Stimulated activated CD8-positive, alpha-beta memory T cell treated with anti-CD3 and anti-CD28 coated beads, Interleukin-7, amount 100 ng/mL, for 24 hours (primary cell): ENCODE data around the gene MAGOHB.
"Not testable (repeated sequence)": the region's sequence is repeated elsewhere in the genome, so short reads cannot be mapped to it uniquely, and the experiment has no call there.

Experiments
- DNase-seq: peaks from one replicate; pipeline ENCODE4 v3.0.0-alpha.2; 2020; ENCODE audit warnings: low read depth

Gene MAGOHB

GRCh38 chr12:10612110-10612509, 1.3 kb downstream of the MAGOHB start:
- DNase-seq = no peak

DNA sequence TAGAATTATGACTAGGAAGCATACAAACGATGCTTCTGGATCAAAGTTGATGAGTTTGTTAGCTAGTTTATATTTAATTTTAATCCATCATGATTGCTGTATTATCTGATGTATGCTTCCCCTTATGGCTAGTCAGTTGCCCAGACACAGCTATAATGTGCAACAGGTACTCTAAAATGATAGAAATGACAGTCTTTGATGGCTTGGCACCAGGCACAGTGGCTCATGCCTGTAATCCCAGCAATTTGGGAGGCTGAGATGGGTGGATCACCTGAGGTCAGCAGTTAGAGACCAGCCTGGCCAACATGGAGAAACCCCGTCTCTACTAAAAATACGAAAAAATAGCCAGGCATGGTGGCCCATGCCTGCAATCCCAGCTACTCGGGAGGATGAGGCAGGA, 2.2 kb downstream of the MAGOHB start:
- DNase-seq = not testable (repeated sequence)

DNA sequence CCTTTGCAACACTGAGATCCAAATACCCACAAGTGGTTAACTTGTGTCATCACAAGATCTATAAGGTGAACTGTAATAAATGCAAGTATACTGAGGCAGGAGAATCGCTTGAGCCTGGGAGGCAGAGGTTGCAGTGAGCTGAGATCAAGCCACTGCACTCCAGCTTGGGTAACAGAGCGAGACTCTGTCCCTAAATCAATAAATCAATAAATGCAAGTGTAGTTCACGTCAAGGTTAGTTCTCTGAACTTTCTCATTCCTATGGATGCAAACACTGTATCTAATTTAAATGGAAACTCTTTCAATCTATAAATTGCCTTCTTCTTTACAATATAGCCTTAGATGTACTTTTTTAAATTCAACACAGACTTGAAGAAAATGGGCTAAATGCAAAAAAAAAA, 3.2 kb downstream of the MAGOHB start:
- DNase-seq = no peak

DNA sequence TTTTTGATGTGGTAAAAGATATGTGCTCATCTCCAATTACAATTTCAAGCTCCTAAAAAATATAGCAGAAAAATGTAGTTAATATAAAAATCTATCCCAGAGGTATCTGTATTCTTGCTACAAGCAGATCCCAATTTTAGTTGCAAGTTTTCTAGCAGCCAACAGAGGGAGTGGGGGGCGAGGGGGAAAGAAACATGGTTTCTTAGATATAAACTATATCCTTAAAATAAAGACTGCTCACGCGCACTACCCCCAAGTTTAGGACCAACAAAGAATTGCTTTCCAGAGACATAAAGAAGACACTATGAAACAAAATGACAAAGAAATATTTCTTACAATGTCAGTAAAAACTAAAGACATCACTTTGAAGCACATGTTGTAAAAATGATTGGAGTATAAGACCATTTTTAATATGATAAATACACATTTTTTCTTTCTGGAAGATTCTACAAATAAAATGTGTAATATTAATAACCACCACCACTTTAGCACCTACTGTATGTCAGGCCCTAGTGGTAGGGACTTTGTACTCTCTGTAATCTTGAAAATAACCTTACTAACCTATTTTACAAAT, 5.4 kb downstream of the MAGOHB start:
- DNase-seq = no peak

DNA sequence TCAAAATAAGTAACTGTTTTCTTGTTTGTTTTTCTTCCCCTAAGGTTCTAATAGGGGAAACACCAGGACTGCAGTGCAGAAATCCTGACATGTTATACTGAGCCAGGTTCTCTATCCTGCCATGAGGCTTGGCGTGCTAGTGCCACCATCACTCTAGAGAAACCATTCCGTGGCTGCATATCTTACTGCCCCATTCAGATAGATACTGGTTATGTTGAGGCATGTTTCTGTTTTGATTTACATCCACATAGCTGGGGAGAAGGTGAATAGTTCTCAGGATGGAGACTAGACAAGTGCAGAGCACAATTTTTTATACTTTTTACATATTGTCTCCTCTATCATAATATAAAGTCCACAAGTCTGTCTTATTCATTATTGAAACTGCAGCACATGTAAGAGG, 11.5 kb downstream of the MAGOHB start:
- no peak for DNase-seq

DNA sequence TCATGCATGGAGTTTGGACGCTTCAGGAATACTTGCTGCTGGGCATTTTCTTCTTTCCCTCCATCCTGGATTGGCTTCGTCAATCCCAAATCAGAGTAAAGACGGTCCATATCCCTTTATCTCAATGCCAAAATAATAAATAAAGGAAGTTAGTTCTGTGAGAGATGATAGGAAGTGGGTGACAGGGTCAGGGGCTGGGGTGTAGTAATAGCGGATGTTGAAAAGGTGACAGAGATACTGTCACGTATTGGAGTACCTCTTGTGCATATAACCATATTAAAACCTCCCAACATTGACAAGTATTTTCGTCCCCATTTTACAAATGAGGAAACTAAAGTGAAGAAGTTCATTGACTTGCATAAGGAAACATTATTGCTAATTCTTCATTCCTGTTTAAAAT, 12.4 kb downstream of the MAGOHB start:
- no peak for DNase-seq

GRCh38 chr12:10595881-10596280, 17.5 kb downstream of the MAGOHB start:
- DNase-seq = no peak

DNA sequence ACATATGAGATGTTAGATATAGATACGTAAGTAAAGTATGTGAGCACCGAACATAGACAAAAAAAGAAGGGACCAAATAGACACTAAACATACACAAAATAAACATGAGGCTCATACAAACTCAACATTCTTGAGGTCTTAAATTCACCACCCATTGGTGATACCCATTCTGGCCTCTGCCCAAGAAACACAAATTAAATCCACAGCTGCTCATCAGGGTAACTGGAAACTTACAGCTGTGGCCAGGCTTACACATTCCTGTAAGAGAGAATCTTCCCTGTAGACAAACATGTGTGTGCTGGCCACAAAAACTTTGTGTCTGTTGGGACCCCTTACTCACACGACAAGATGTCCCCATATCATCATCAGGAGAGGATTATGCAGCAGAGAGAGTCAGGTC, 22.4 kb downstream of the MAGOHB start:
- no peak for DNase-seq

- no peak for DNase-seq
Measured at GRCh38 chr12:10584415-10584814, 29.0 kb downstream of the MAGOHB start.

- DNase-seq = no peak
Measured at GRCh38 chr12:10582704-10583103, 30.7 kb downstream of the MAGOHB start.

DNA sequence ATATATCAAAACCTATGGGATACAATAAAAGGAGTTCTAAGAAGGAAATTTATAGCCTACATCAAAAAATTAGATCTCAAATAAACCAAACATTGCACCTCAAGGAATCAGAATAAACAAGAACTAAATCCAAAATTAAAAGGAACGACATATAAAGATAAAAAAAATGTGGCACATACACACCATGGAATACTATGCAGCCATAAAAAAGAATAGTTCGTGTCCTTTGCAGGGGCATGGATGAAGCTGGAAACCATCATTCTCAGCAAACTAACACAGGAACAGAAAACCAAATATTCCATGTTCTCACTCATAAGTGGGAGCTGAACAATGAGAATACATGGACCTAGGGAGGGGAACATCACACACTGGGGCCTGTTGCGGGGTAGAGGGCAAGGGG, 31.3 kb downstream of the MAGOHB start:
- not testable (repeated sequence) for DNase-seq

DNA sequence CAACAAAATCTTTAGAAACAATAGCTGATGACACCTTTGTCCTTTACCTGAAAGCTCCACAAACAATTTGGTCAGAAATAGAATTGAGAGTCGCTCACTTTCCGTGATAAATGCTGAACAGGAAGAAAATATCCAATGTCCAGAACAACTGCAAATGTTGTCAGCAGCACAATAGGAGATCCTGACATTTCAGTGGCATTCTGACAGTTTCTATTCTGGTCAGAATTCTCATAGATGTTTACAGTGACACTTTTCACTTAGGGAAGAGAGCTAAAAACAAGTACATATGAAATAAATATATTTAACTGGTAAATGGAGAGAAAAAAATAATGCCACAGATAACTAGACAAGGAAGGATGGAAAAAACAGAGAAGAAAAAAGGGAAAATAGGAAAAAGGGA, 39.1 kb downstream of the MAGOHB start:
- DNase-seq = no peak

GRCh38 chr12:10572021-10572490, 41.4 kb downstream of the MAGOHB start:
- DNase-seq = not testable (repeated sequence)

GRCh38 chr12:10571141-10571540, 42.3 kb downstream of the MAGOHB start:
- DNase-seq = no peak

GRCh38 chr12:10567813-10568212, 45.6 kb downstream of the MAGOHB start:
- no peak for DNase-seq

GRCh38 chr12:10563966-10564365, 49.4 kb downstream of the MAGOHB start:
- no peak for DNase-seq

DNA sequence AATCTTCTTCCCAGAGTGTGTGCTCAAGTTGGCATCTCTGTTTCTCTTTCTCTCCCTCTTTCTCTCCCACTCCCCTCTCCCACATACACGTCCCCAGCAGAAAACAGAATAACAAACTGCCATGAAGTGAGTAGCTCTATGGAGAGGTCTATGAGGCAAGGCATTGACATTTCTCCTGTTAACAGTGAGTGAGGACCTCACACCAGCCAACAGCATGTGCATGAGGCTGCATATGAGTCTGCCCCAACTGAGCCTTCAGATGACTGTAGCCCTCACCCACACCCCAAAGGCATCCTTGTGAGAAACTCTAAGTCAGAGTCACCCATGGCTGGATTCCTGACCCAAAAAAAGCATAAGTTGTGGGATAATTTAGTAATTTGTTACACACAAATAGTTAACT, 50.4 kb downstream of the MAGOHB start:
- DNase-seq = no peak

DNA sequence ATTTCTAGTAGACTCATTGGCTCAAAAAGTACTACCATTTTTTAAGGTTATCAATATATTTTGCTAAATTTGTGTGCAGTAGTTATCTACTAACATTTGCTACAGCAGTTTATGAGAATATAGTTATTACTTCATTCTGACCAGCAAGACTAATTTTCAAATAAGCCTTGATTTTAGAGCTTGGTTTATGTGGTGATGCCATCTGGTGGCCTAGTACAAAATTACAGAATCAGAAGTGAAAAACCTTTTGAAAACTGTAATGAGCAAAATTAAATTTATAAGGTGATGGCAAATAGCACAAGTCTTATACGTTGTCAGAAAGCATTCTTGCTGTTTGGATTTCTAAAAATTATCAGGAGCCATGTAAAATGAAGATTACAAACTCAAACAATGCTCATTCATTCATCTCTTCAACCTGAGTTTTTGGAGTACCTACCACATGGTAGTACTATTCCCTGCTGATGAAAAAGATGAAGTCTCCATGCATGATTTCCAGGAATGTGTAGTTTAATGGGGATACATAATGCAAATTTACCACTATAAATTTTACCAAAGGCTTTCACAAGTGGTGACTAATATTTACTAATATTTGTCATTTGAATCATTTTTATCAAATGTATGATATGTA, 51.0 kb downstream of the MAGOHB start:
- DNase-seq = no peak

GRCh38 chr12:10559244-10559643, 54.2 kb downstream of the MAGOHB start:
- DNase-seq = no peak

GRCh38 chr12:10558789-10559188, 54.6 kb downstream of the MAGOHB start:
- no peak for DNase-seq

- no peak for DNase-seq
Measured at GRCh38 chr12:10558301-10558700, 55.1 kb downstream of the MAGOHB start.

DNA sequence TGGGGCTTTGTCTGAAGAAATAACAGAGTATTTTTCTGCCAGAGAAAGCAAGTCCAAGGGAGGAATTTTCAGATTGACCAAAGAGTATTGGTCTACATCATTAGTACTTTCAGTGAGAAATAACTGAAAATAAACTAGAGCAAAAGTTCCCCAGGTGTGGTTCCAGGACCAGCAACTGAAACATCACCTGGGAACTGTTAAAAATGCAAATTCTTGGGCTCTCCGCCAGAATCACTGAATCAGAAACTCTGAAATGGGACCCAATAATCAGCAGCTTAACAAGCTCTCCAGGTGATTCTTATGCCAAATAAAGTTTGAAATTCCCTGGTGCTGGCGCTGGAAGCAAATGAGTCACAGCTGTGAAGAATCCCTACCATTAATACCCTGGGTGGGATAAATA, 55.6 kb downstream of the MAGOHB start:
- no peak for DNase-seq

- DNase-seq = no peak
Measured at GRCh38 chr12:10557329-10557728, 56.1 kb downstream of the MAGOHB start.
